GM18909 (cell line): ENCODE measurements around the gene RNLS.

Experiments used
- ATAC-seq: cut with Tn5 transposase; IDR thresholded peaks from one replicate; pipeline ENCODE4 v1.9.1; 2021; ENCODE audit warnings: mild to moderate bottlenecking; ENCODE audit not compliant: unreplicated experiment, poor library complexity

RNLS gene

GRCh38 chr10:88555190-88555908 lies 27.8 kb downstream of the RNLS start:
- ATAC-seq: no peak

- ATAC-seq: no peak
Observed at GRCh38 chr10:88553116-88553752, 29.9 kb downstream of the RNLS start.

GRCh38 chr10:88551246-88551645 lies 31.9 kb downstream of the RNLS start:
- ATAC-seq: no peak

- ATAC-seq: no peak
Observed at GRCh38 chr10:88546497-88546896, 36.6 kb downstream of the RNLS start.

- ATAC-seq: no peak
Observed at GRCh38 chr10:88545359-88545758, 37.8 kb downstream of the RNLS start.

- no peak for ATAC-seq
Observed at GRCh38 chr10:88544140-88544870, 38.8 kb downstream of the RNLS start.

- ATAC-seq: no peak
Observed at GRCh38 chr10:88542522-88542921, 40.6 kb downstream of the RNLS start.

- ATAC-seq: no peak
Observed at GRCh38 chr10:88541116-88541626, 41.9 kb downstream of the RNLS start.

- no peak for ATAC-seq
Observed at GRCh38 chr10:88540351-88540750, 42.8 kb downstream of the RNLS start.

GRCh38 chr10:88538048-88538447 lies 45.1 kb downstream of the RNLS start:
- ATAC-seq: no peak

GRCh38 chr10:88537322-88537721 lies 45.8 kb downstream of the RNLS start:
- ATAC-seq: no peak

GRCh38 chr10:88536437-88536836 lies 46.7 kb downstream of the RNLS start:
- no peak for ATAC-seq

GRCh38 chr10:88534072-88534665 lies 48.9 kb downstream of the RNLS start:
- no peak for ATAC-seq

GRCh38 chr10:88531392-88532052 lies 51.6 kb downstream of the RNLS start:
- no peak for ATAC-seq

- no peak for ATAC-seq
Observed at GRCh38 chr10:88530629-88531391, 52.3 kb downstream of the RNLS start.

- no peak for ATAC-seq
Observed at GRCh38 chr10:88530093-88530492, 53.0 kb downstream of the RNLS start.

GRCh38 chr10:88528806-88529570 lies 54.1 kb downstream of the RNLS start:
- no peak for ATAC-seq

GRCh38 chr10:88528201-88528600 lies 54.9 kb downstream of the RNLS start:
- ATAC-seq: no peak

- no peak for ATAC-seq
Observed at GRCh38 chr10:88527245-88527644, 55.9 kb downstream of the RNLS start.
